Measurements from ENCODE around the gene NAT16. TPM values are rescaled to one million over a fixed set of nuclear protein-coding genes. Genes with fewer than 3 reads are reported as not detected.
A peak's percentile ranks its signal among the peaks of the same experiment; 100 is the strongest.

The NAT16 gene
- total RNA-seq, 1 donor from 2014 or later: not detected

DNA sequence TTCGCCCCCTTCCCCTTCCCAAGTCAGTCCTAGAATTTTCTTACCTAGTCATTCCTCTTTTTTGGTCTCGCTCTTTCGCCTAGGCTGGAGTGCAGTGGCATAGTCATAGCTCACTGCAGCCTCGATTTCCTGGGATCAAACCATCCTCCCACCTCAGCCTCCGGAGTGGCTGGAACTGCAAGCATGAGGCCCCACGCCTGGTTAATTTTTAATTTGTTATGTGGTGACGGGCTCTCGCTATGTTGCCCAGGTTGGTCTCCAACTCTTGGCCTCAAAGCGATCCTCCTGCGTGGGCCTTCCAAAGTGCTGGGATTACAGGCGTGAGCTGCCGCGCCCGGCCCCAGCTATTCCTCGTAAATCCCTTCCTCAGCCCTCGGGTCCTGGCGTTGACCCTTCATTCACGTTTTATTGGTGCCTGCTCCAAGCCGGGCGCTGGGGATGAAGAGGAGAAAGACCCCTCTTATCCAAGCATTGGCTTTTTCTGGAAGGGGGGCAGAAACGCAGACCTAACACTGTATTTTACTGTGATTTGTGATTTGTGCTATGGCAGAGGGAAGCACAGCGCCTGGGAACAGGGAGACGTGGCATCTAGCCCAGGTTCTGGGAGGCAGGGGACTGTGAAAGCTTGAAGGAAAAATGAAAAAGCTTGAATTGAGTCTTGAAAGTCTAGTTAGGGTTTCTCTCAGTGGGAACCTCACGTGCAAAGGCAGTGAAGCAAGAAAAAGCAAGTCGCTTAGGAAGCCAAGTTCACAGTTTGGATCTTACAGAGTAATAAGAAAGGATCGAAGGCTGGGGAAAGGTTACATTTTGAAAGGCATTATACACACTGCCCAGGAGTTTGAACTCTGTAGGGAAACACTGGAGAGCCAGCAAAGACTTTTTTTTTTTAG is 38.4 kb upstream of the NAT16 start:
- TF ChIP-seq EZH2phosphoT487 (IDR thresholded peaks at IDR 0.05) (no peak), EZH2 (IDR thresholded peaks at IDR 0.05) (no peak)
- TF ChIP-seq, protein P1, sequence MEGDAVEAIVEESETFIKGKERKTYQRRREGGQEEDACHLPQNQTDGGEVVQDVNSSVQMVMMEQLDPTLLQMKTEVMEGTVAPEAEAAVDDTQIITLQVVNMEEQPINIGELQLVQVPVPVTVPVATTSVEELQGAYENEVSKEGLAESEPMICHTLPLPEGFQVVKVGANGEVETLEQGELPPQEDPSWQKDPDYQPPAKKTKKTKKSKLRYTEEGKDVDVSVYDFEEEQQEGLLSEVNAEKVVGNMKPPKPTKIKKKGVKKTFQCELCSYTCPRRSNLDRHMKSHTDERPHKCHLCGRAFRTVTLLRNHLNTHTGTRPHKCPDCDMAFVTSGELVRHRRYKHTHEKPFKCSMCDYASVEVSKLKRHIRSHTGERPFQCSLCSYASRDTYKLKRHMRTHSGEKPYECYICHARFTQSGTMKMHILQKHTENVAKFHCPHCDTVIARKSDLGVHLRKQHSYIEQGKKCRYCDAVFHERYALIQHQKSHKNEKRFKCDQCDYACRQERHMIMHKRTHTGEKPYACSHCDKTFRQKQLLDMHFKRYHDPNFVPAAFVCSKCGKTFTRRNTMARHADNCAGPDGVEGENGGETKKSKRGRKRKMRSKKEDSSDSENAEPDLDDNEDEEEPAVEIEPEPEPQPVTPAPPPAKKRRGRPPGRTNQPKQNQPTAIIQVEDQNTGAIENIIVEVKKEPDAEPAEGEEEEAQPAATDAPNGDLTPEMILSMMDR (IDR thresholded peaks at IDR 0.05): no peak
- Histone ChIP-seq H3K27me3 (no peaks in the 10 kb centered on the region), H3F3A (ENCODE audit: low read depth) (peaks cover 12% of the 10 kb centered on the region), H3K36me3 (no peaks in the 10 kb centered on the region), H3K9ac (peak overlapping the region; percentile 66), H4K20me1 (ENCODE audit: low read depth) (no peaks in the 10 kb centered on the region), H3K9me3 (ENCODE audit: low read depth) (no peaks in the 10 kb centered on the region), H3K27ac (no peak overlapping the region), H2AFZ (replicated peaks) (peak overlapping the region; percentile 90), H3K4me3 (peak overlapping the region; percentile 91), H3K79me2 (ENCODE audit: low read depth) (peaks cover 34% of the 10 kb centered on the region), H3K4me1 (peaks cover 8% of the 10 kb centered on the region), H3K4me2 (peak overlapping the region; percentile 99)
- peaks cover 30% of the 10 kb centered on the region for H3K4me1 Mint-ChIP-seq
- H3K27me3 Mint-ChIP-seq (ENCODE audit: insufficient read depth, low read depth): peaks cover 17% of the 10 kb centered on the region
- peak overlapping the region; percentile 98 for H3K4me3 Mint-ChIP-seq
- DNase-seq (ENCODE audit: low spot score): peak; percentile 47
- H3K27ac Mint-ChIP-seq: peak overlapping the region; percentile 79
- no peaks in the 10 kb centered on the region for H3K36me3 Mint-ChIP-seq
- H3K9me3 Mint-ChIP-seq: no peaks in the 10 kb centered on the region

DNA sequence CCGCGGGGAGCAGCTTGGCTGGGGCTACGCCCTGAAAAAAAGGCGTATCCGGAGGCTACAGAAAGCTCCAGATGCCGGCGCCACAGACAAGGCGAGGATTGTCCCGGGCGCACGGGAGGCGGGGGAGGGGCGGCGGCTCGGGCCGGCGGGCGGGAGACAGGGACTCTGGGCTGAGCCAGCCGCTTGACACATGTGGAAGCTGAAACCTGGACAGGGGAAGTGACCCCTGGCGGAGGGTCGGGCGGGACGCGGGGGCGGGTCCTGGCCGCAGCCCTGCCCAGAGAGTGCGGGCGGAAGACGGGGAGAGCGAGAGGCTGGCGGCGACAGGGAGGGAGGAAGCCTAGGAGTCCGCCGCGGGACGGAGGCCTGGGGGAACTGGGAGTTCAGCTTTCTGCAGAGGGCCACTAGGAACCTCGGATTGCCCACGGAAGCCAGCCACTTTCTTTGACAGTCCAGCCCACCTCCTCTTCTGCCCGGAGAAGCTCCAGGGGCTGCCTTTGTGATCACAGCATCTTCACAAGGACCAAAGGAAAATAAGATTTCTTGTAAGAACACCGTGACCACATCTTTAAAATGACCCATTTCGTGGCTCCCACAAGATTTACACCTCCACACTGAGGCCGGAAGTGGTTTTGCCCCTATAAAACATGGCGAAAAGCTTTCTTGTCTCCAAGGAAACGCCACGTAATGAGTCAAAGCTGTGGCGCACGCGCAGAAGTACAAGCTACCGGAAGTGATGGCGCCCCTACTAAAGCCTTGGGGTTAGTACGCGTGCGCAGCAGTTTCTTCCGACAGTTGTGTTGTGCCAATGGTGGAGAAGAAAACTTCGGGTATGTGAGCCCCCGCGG is 37.5 kb upstream of the NAT16 start, which contains the start of the genes PLOD3 and ZNHIT1:
TSS of gene PLOD3 (minus strand) at position 194 of the 848 bp plus-strand sequence. CDS start 307 bp downstream, outside the sequence.
TSS of gene ZNHIT1 (plus strand) at position 778 of the 848 bp plus-strand sequence. CDS start at position 809, 31 bp downstream.
- H3K4me3 Mint-ChIP-seq: peak within 1 kb of the TSS; percentile 98
- H3K79me2 ChIP-seq (ENCODE audit: low read depth): peaks cover 34% of the 10 kb centered on the region
- H3K27me3 ChIP-seq: no peaks in the 10 kb centered on the region
- H3K27ac Mint-ChIP-seq: peak within 1 kb of the TSS; percentile 88
- no peaks in the 10 kb centered on the region for H3K36me3 Mint-ChIP-seq
- H3F3A ChIP-seq (ENCODE audit: low read depth): peaks cover 12% of the 10 kb centered on the region
- H3K36me3 ChIP-seq: no peaks in the 10 kb centered on the region
- peaks cover 8% of the 10 kb centered on the region for H3K4me1 ChIP-seq
- H3K9me3 ChIP-seq (ENCODE audit: low read depth): no peaks in the 10 kb centered on the region
- peak; percentile 100 for DNase-seq (ENCODE audit: low spot score)
- no peaks in the 10 kb centered on the region for H3K9me3 Mint-ChIP-seq
- peak within 1 kb of the TSS; percentile 91 for H3K4me3 ChIP-seq
- peaks cover 16% of the 10 kb centered on the region for H3K27me3 Mint-ChIP-seq (ENCODE audit: insufficient read depth, low read depth)
- H3K4me1 Mint-ChIP-seq: peaks cover 30% of the 10 kb centered on the region
- H2AFZ ChIP-seq (replicated peaks): peak within 1 kb of the TSS; percentile 92
- H4K20me1 ChIP-seq (ENCODE audit: low read depth): no peaks in the 10 kb centered on the region
- peak within 1 kb of the TSS; percentile 66 for H3K9ac ChIP-seq
- H3K27ac ChIP-seq: peak within 1 kb of the TSS; percentile 82
- H3K4me2 ChIP-seq: peak within 1 kb of the TSS; percentile 99
- TF ChIP-seq, protein P1 (IDR thresholded peaks at IDR 0.05): peak; percentile 48
- no peak for TF ChIP-seq EZH2phosphoT487 (IDR thresholded peaks at IDR 0.05)

DNA sequence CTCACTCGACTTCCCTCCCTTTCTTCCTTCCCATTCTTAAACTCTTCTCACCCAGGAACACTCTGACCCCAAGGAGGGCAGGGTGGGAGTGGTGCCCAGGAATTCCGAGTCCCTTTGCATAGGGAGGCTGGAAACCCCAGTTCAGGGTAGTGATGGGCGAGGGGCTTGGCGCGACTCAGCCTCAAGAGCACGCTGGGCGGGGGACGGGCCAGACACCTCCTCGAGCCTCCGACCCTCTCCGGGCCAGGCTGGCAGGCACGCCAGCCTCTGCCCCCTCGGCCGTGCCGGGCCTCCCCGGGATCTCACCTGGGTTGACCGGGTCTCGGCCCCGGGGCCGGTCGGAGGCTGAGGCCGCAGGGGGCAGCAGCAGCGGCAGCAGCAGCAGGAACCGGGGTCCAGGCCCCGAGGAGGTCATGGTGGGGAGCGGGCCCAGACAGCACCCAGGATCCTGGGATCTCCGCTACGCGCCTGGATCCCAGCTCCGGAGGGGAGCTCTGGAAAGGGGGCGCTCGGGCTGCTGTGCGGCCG is 36.8 kb upstream of the NAT16 start:
- Mint-ChIP-seq H3K4me3 (peak overlapping the region; percentile 98), H3K4me1 (peaks cover 28% of the 10 kb centered on the region), H3K27me3 (ENCODE audit: insufficient read depth, low read depth) (peaks cover 16% of the 10 kb centered on the region), H3K27ac (peak overlapping the region; percentile 88), H3K9me3 (no peaks in the 10 kb centered on the region), H3K36me3 (no peaks in the 10 kb centered on the region)
- H2AFZ ChIP-seq (replicated peaks): peak overlapping the region; percentile 92
- H3K27me3 ChIP-seq: no peaks in the 10 kb centered on the region
- H3K4me1 ChIP-seq: peaks cover 8% of the 10 kb centered on the region
- peak; percentile 59 for DNase-seq (ENCODE audit: low spot score)
- no peaks in the 10 kb centered on the region for H4K20me1 ChIP-seq (ENCODE audit: low read depth)
- peak overlapping the region; percentile 99 for H3K4me2 ChIP-seq
- peak overlapping the region; percentile 28 for H3K9ac ChIP-seq
- H3K36me3 ChIP-seq: no peaks in the 10 kb centered on the region
- H3F3A ChIP-seq (ENCODE audit: low read depth): peaks cover 12% of the 10 kb centered on the region
- H3K79me2 ChIP-seq (ENCODE audit: low read depth): peaks cover 34% of the 10 kb centered on the region
- H3K27ac ChIP-seq: no peak overlapping the region
- H3K4me3 ChIP-seq: peak overlapping the region; percentile 91
- TF ChIP-seq EZH2 (IDR thresholded peaks at IDR 0.05) (no peak), EZH2phosphoT487 (IDR thresholded peaks at IDR 0.05) (no peak)
- TF ChIP-seq, protein P1 (IDR thresholded peaks at IDR 0.05): no peak
- no peaks in the 10 kb centered on the region for H3K9me3 ChIP-seq (ENCODE audit: low read depth)

Data from neural progenitor cell (in vitro differentiated cells).